Liver (tissue), 3 donors: ENCODE results near the gene LIPG.

Experiments
- FOXA1 ChIP-seq: IDR thresholded peaks from 2 replicates; pipeline ENCODE4 v1.6.1; 2016; ENCODE audit warnings: antibody characterized with exemption
- RAD21 ChIP-seq, 2 donors: IDR thresholded peaks; 2 replicates each; pipeline ENCODE4 v1.6.1; 2016; ENCODE audit warnings: antibody characterized with exemption in 2 of 2, mild to moderate bottlenecking in 2 of 2
- RXRA ChIP-seq, 2 donors: IDR thresholded peaks; 2 replicates each; pipeline ENCODE4 v1.6.1; 2017 to 2018; ENCODE audit warnings: antibody characterized with exemption in 2 of 2, mild to moderate bottlenecking in 1 of 2
- SP1 ChIP-seq: IDR thresholded peaks from 2 replicates; pipeline ENCODE4 v1.6.1; 2018; ENCODE audit warnings: antibody characterized with exemption, mild to moderate bottlenecking
- TAF1 ChIP-seq: conservative IDR thresholded peaks from 2 replicates; pipeline ENCODE4 v1.6.1; 2016; ENCODE audit warnings: antibody characterized with exemption, mild to moderate bottlenecking
- TF ChIP-seq, protein P1 (sequence below): IDR thresholded peaks from 2 replicates; pipeline ENCODE4 v1.6.1; 2016; ENCODE audit warnings: antibody characterized with exemption
- TF ChIP-seq, protein P2 (sequence below): fragments of 150-350 bp; IDR thresholded peaks from 2 replicates; pipeline ENCODE4 v1.5.1; 2017; ENCODE audit warnings: improper control_type of control experiment, low read depth, low read length; ENCODE audit not compliant: missing input control
- TF ChIP-seq, protein P3 (sequence below): IDR thresholded peaks from 2 replicates; pipeline ENCODE4 v1.6.1; 2016; ENCODE audit warnings: antibody characterized with exemption
- TF ChIP-seq, protein P4 (sequence below): IDR thresholded peaks from 2 replicates; pipeline ENCODE4 v1.6.1; 2016; ENCODE audit warnings: antibody characterized with exemption, mild to moderate bottlenecking
- TF ChIP-seq, protein P5 (sequence below): IDR thresholded peaks from 2 replicates; pipeline ENCODE4 v1.6.1; 2016; ENCODE audit warnings: antibody characterized with exemption
- donor health status: healthy.
- donor health status: healthy.

DNA sequence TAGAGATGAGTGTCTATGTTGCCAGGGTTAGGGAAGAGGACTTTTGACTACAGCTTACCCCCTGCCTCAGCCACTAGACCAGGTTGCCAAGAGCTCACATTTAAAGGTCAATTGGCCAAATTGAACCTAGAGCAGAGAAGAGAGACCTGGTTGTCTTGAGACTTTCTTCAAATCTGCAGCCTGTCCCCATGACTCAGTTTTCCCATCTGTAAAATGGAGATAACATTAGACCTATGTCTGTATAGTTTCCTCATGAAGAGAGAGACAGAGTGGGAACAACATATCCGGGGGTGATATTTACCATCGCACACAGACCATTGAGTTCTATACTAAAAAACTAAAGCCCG lies 1.6 kb upstream of the LIPG start:
- TF ChIP-seq, protein P1, sequence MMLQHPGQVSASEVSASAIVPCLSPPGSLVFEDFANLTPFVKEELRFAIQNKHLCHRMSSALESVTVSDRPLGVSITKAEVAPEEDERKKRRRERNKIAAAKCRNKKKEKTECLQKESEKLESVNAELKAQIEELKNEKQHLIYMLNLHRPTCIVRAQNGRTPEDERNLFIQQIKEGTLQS, result no peak
- TF ChIP-seq, protein P2, sequence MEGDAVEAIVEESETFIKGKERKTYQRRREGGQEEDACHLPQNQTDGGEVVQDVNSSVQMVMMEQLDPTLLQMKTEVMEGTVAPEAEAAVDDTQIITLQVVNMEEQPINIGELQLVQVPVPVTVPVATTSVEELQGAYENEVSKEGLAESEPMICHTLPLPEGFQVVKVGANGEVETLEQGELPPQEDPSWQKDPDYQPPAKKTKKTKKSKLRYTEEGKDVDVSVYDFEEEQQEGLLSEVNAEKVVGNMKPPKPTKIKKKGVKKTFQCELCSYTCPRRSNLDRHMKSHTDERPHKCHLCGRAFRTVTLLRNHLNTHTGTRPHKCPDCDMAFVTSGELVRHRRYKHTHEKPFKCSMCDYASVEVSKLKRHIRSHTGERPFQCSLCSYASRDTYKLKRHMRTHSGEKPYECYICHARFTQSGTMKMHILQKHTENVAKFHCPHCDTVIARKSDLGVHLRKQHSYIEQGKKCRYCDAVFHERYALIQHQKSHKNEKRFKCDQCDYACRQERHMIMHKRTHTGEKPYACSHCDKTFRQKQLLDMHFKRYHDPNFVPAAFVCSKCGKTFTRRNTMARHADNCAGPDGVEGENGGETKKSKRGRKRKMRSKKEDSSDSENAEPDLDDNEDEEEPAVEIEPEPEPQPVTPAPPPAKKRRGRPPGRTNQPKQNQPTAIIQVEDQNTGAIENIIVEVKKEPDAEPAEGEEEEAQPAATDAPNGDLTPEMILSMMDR, result no peak
- TF ChIP-seq, protein P3, sequence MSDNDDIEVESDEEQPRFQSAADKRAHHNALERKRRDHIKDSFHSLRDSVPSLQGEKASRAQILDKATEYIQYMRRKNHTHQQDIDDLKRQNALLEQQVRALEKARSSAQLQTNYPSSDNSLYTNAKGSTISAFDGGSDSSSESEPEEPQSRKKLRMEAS, result no peak
- TF ChIP-seq RAD21 (IDR thresholded peaks at IDR 0.05) (no peak), FOXA1 (no peak), TAF1 (no peak), SP1 (no peak), RXRA (IDR thresholded peaks at IDR 0.05) (no peak)
- TF ChIP-seq, protein P4, sequence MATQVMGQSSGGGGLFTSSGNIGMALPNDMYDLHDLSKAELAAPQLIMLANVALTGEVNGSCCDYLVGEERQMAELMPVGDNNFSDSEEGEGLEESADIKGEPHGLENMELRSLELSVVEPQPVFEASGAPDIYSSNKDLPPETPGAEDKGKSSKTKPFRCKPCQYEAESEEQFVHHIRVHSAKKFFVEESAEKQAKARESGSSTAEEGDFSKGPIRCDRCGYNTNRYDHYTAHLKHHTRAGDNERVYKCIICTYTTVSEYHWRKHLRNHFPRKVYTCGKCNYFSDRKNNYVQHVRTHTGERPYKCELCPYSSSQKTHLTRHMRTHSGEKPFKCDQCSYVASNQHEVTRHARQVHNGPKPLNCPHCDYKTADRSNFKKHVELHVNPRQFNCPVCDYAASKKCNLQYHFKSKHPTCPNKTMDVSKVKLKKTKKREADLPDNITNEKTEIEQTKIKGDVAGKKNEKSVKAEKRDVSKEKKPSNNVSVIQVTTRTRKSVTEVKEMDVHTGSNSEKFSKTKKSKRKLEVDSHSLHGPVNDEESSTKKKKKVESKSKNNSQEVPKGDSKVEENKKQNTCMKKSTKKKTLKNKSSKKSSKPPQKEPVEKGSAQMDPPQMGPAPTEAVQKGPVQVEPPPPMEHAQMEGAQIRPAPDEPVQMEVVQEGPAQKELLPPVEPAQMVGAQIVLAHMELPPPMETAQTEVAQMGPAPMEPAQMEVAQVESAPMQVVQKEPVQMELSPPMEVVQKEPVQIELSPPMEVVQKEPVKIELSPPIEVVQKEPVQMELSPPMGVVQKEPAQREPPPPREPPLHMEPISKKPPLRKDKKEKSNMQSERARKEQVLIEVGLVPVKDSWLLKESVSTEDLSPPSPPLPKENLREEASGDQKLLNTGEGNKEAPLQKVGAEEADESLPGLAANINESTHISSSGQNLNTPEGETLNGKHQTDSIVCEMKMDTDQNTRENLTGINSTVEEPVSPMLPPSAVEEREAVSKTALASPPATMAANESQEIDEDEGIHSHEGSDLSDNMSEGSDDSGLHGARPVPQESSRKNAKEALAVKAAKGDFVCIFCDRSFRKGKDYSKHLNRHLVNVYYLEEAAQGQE, result no peak
- TF ChIP-seq, protein P5, sequence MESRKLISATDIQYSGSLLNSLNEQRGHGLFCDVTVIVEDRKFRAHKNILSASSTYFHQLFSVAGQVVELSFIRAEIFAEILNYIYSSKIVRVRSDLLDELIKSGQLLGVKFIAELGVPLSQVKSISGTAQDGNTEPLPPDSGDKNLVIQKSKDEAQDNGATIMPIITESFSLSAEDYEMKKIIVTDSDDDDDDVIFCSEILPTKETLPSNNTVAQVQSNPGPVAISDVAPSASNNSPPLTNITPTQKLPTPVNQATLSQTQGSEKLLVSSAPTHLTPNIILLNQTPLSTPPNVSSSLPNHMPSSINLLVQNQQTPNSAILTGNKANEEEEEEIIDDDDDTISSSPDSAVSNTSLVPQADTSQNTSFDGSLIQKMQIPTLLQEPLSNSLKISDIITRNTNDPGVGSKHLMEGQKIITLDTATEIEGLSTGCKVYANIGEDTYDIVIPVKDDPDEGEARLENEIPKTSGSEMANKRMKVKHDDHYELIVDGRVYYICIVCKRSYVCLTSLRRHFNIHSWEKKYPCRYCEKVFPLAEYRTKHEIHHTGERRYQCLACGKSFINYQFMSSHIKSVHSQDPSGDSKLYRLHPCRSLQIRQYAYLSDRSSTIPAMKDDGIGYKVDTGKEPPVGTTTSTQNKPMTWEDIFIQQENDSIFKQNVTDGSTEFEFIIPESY, result no peak
